Measurements from ENCODE around the gene BMAL1.

BMAL1 gene

GRCh38 chr11:13313005-13313819, 35.6 kb downstream of the BMAL1 start:
- TF ChIP-seq TSHZ2 (CRISPR knock-in tag; IDR thresholded peaks at IDR 0.05) (no peak), POU6F1 (CRISPR knock-in tag; IDR thresholded peaks at IDR 0.05; ENCODE audit: borderline replicate concordance, low read depth) (no peak), PATZ1 (CRISPR knock-in tag; IDR thresholded peaks at IDR 0.05; ENCODE audit: borderline replicate concordance) (no peak), ZC3H10 (CRISPR knock-in tag; IDR thresholded peaks at IDR 0.05) (no peak), ZFP3 (CRISPR knock-in tag; IDR thresholded peaks at IDR 0.05) (no peak), ZNF8 (CRISPR knock-in tag; IDR thresholded peaks at IDR 0.05) (no peak), CSRNP3 (CRISPR knock-in tag; IDR thresholded peaks at IDR 0.05) (no peak), ZNF565 (CRISPR knock-in tag; conservative IDR thresholded peaks at IDR 0.05; ENCODE audit: low read depth) (no peak), CREB5 (CRISPR knock-in tag; IDR thresholded peaks at IDR 0.05; ENCODE audit: low read depth) (no peak), PPARA (CRISPR knock-in tag; IDR thresholded peaks at IDR 0.05; ENCODE audit: borderline replicate concordance) (no peak), TOX (CRISPR knock-in tag; IDR thresholded peaks at IDR 0.05; ENCODE audit: borderline replicate concordance) (no peak), SNAI2 (CRISPR knock-in tag; IDR thresholded peaks at IDR 0.05) (no peak), RARB (CRISPR knock-in tag; IDR thresholded peaks at IDR 0.05) (no peak), ARNTL (CRISPR knock-in tag; IDR thresholded peaks at IDR 0.05; ENCODE audit: borderline replicate concordance, low read depth) (no peak), ISL1 (CRISPR knock-in tag; IDR thresholded peaks at IDR 0.05) (no peak), TCF4 (CRISPR knock-in tag; IDR thresholded peaks at IDR 0.05; ENCODE audit: borderline replicate concordance) (no peak), OSR1 (CRISPR knock-in tag; IDR thresholded peaks at IDR 0.05) (no peak), ESRRG (CRISPR knock-in tag; IDR thresholded peaks at IDR 0.05) (no peak)

GRCh38 chr11:13314676-13315394, 37.2 kb downstream of the BMAL1 start:
- TF ChIP-seq ZFP30 (CRISPR knock-in tag; IDR thresholded peaks at IDR 0.05) (no peak), SNAI2 (CRISPR knock-in tag; IDR thresholded peaks at IDR 0.05) (no peak), ZNF565 (CRISPR knock-in tag; conservative IDR thresholded peaks at IDR 0.05; ENCODE audit: low read depth) (no peak), ZNF70 (CRISPR knock-in tag; IDR thresholded peaks at IDR 0.05) (no peak), CREB5 (CRISPR knock-in tag; IDR thresholded peaks at IDR 0.05; ENCODE audit: low read depth) (no peak), POU6F1 (CRISPR knock-in tag; IDR thresholded peaks at IDR 0.05; ENCODE audit: borderline replicate concordance, low read depth) (no peak)
- no peak for ATAC-seq

More at GRCh38 chr11:13313005-13313819, 35.6 kb downstream of the BMAL1 start:
- ATAC-seq, result no peak
